GM12878 (cell line): ENCODE data around the gene SOX9. TPM values are rescaled to one million over a fixed set of nuclear protein-coding genes. Genes with fewer than 3 reads are reported as not detected.
A peak's percentile ranks its signal among the peaks of the same experiment; 100 is the strongest.

Source experiments
- ATAC-seq: fragments of 200-7000 bp; cut with Tn5 transposase; 3 replicates; pipeline ENCODE4 v1.9.1; 2020; ENCODE audit warnings: mild to moderate bottlenecking, moderate library complexity
- BruUV-seq: library from RNA; stranded (reverse); fragments of 400-500 nt; replicated peaks from 2 replicates; lab custom pipeline; 2021; lab: Mats Ljungman, UMichigan
- CTCF ChIA-PET: fragments of 300-600 bp; sonication (Branson Sonifier 250); formaldehyde crosslinking; extraction: SDS; loops from one replicate; lab custom pipeline; 2021; ENCODE audit warnings: inconsistent platforms; lab: Yijun Ruan, JAX
- POLR2A ChIA-PET: fragments of 350-600 bp; formaldehyde crosslinking; extraction: SDS; loops from one replicate; lab custom pipeline; 2021; ENCODE audit warnings: inconsistent platforms; lab: Charles Lee
- RAD21 ChIA-PET: fragments of 300-600 bp; sonication (Branson Sonifier 250); formaldehyde crosslinking; loops from one replicate; lab custom pipeline; 2023; ENCODE audit warnings: antibody characterized with exemption; ENCODE audit not compliant: unreplicated experiment; lab: Charles Lee
- SMC1A ChIA-PET: fragments of 300-600 bp; sonication (Branson Sonifier 250); formaldehyde crosslinking; loops from one replicate; lab custom pipeline; 2023; ENCODE audit not compliant: unreplicated experiment, uncharacterized antibody; lab: Charles Lee
- DNase-seq: peaks from one replicate; pipeline ENCODE4 v3.0.0-alpha.2; 2011; ENCODE audit warnings: low read depth, low spot score
- FAIRE-seq: peaks from 3 replicates; lab custom pipeline; 2011; peaks lifted over from hg19 to GRCh38; lab: Jason Lieb, UNC
- H2AFZ ChIP-seq: 2 replicates; pipeline ENCODE4 v1.6.0; 2011; ENCODE audit warnings: low read depth, low read length, control low read depth; ENCODE audit not compliant: control insufficient read depth
- H3K27ac ChIP-seq: 2 replicates; pipeline ENCODE4 v1.5.1; 2011; ENCODE audit warnings: control low read depth; ENCODE audit not compliant: control insufficient read depth, insufficient read depth
- H3K27me3 ChIP-seq, 2 experiments: replicated peaks in 1 of 2; 2 replicates each; pipeline versions ENCODE4 v1.6.0 to v1.6.1; 2011; ENCODE audit warnings: low read length in 1 of 2; ENCODE audit not compliant: control insufficient read depth in 2 of 2, insufficient read depth in 2 of 2
- H3K36me3 ChIP-seq, 2 experiments: 2 replicates each; pipeline ENCODE4 v1.5.1; 2011; ENCODE audit warnings: low read length in 1 of 2; ENCODE audit not compliant: control insufficient read depth in 2 of 2, insufficient read depth in 2 of 2
- H3K4me1 ChIP-seq: 2 replicates; pipeline ENCODE4 v1.6.1; 2011; ENCODE audit warnings: mild to moderate bottlenecking, low read length, moderate library complexity, mixed read lengths; ENCODE audit not compliant: control insufficient read depth, insufficient read depth
- H3K4me2 ChIP-seq: 2 replicates; pipeline ENCODE4 v1.6.0; 2011; ENCODE audit warnings: control low read depth; ENCODE audit not compliant: control insufficient read depth, insufficient read depth
- H3K4me3 ChIP-seq: fragments of 200-600 bp; sonication (generic); 2 replicates; pipeline ENCODE4 v1.5.1; 2016
- H3K79me2 ChIP-seq: 2 replicates; pipeline ENCODE4 v1.6.0; 2011; ENCODE audit warnings: low read length; ENCODE audit not compliant: control insufficient read depth, insufficient read depth
- H3K9ac ChIP-seq: 2 replicates; pipeline ENCODE4 v1.8.0; 2011; ENCODE audit warnings: low read length, control low read depth, mixed read lengths; ENCODE audit not compliant: control insufficient read depth, insufficient read depth
- H3K9me3 ChIP-seq: replicated peaks from 3 replicates; pipeline ENCODE4 v1.5.1; 2011; ENCODE audit warnings: mild to moderate bottlenecking, low read length; ENCODE audit not compliant: control insufficient read depth, insufficient read depth
- H4K20me1 ChIP-seq: 2 replicates; pipeline ENCODE4 v1.6.0; 2011; ENCODE audit not compliant: control insufficient read depth, insufficient read depth
- ESRRA ChIP-seq: IDR thresholded peaks from 2 replicates; pipeline ENCODE4 v1.6.1; 2012; ENCODE audit warnings: mild to moderate bottlenecking, low read length, improper control_type of control experiment
- IKZF2 ChIP-seq, 2 experiments: fragments of 450-650 bp; IDR thresholded peaks; 2 replicates each; pipeline ENCODE4 v1.6.1; 2017; ENCODE audit warnings: mild to moderate bottlenecking in 2 of 2, moderate library complexity in 2 of 2
- SMAD1 ChIP-seq: fragments of 450-650 bp; IDR thresholded peaks from 2 replicates; pipeline ENCODE4 v1.6.1; 2018; ENCODE audit warnings: mild to moderate bottlenecking, low read depth; ENCODE audit not compliant: partially characterized antibody
- SMAD5 ChIP-seq: IDR thresholded peaks from 2 replicates; pipeline ENCODE4 v1.6.1; 2016; ENCODE audit warnings: antibody characterized with exemption, low read depth
- TCF3 ChIP-seq: IDR thresholded peaks from 2 replicates; pipeline ENCODE4 v1.6.1; 2012; ENCODE audit warnings: low read depth, mild to moderate bottlenecking, low read length, borderline replicate concordance; ENCODE audit not compliant: insufficient read depth
- ZNF384 ChIP-seq: IDR thresholded peaks from 2 replicates; pipeline ENCODE4 v1.6.1; 2012; ENCODE audit warnings: low read depth, mild to moderate bottlenecking, low read length, improper control_type of control experiment, borderline replicate concordance
- WGBS: methylation state at CpG from one replicate; pipeline ENCODE4 v1.1.6; 2016; ENCODE audit warnings: low lambda C conversion rate; ENCODE audit not compliant: insufficient replicate concordance, insufficient coverage; ENCODE audit errors: missing lambda C conversion rate; 5-methylcytosine and 5-hydroxymethylcytosine counted together
- in situ Hi-C: fragments of 300-500 bp; cut with MboI; formaldehyde crosslinking; loops from 9 replicates; pipeline ENCODE4 v1.14.3; 2018; ENCODE audit warnings: mixed read lengths
- intact Hi-C: fragments of 100-400 bp; cut with micrococcal nuclease; formaldehyde crosslinking; loops from one replicate; pipeline ENCODE4 v1.14.2; 2022; ENCODE audit not compliant: unreplicated experiment
- polyA plus RNA-seq, 11 experiments: library from polyadenylated mRNA; depleted of rRNA in 4 of 11; unstranded in 6 of 11; stranded (reverse) in 5 of 11; fragments of >200 nt; fragmentation: Nextera tagmentation in 4 of 11; fragmentation: Illumina TruSeq in 1 of 11; extraction: Ambion mirVana in 4 of 11; extraction: Trizol in 1 of 11; gene quantifications; 1 replicate in 1 of 11; 2 replicates in 10 of 11; pipeline versions ENCODE4 v1.2.1 to v1.2.3, GENCODE V29; 2011 to 2016; ENCODE audit warnings: inconsistent platforms in 2 of 11, missing spikeins in 2 of 11, low read depth in 1 of 11
- total RNA-seq, 4 experiments: library from RNA; depleted of rRNA in 3 of 4; stranded (reverse); fragments of >200 nt in 3 of 4; fragmentation: Illumina TruSeq in 1 of 4; extraction: Trizol in 1 of 4; gene quantifications; 2 replicates each; pipeline versions ENCODE4 v1.2.1 to v1.2.3, GENCODE V29; 2013 to 2021

The SOX9 gene
- total and polyA plus RNA-seq, 10 of the 15 experiments (the other 5 are each of a cell fraction or from before 2014, with no cell fraction given) = 1.2 to 19.0 (median 5.5) TPM

- no TSS peak for BruUV-seq
- no peaks in the 10 kb centered on the region for H3K4me1 ChIP-seq
- DNase-seq (no peak), FAIRE-seq (no peak), ATAC-seq (no peak)
- no peaks in the 10 kb centered on the region; the same call in 2 of the 3 replicates for H3K9me3 ChIP-seq
- no peak overlapping the region for H3K9ac ChIP-seq
- SMC1A ChIA-PET = interaction anchor here (0.7 to 1.9 kb wide), 3 partner anchors 10 to 660 kb away, joined by 3 to 5 read pairs (median 5); no protein-coding TSS in a partner anchor
- in situ Hi-C loops (no loop called here), intact Hi-C loops (no loop called here)
- H3K4me2 ChIP-seq = peak overlapping the region; percentile 14; the same call in 1 of the 2 replicates
- RAD21 ChIA-PET = no interaction called here
- no peak overlapping the region; the same call in 1 of the 2 replicates for H2AFZ ChIP-seq
- no peak overlapping the region for H3K27ac ChIP-seq
- H4K20me1 ChIP-seq = no peaks in the 10 kb centered on the region
- H3K27me3 ChIP-seq = no peaks in the 10 kb centered on the region
- no peak for TF ChIP-seq ZNF384
- no peak for TF ChIP-seq SMAD1
- no peak for TF ChIP-seq IKZF2 (IDR thresholded peaks at IDR 0.05)
- no peak for TF ChIP-seq TCF3
- TF ChIP-seq SMAD5 = no peak
- no peak for TF ChIP-seq ESRRA
- POLR2A ChIA-PET = no interaction called here
- no peaks in the 10 kb centered on the region for H3K79me2 ChIP-seq
- 28% methylated on average over 7 of the region's 7 CpGs for WGBS
- CTCF ChIA-PET = interaction anchor here (0.9 to 1.0 kb wide), 2 partner anchors 15 to 57 kb away, joined by 3 read pairs; no protein-coding TSS in a partner anchor
- no peak overlapping the region for H3K4me3 ChIP-seq
- H3K36me3 ChIP-seq = no peaks in the 10 kb centered on the region
These were observed 14.0 kb downstream of the SOX9 start for GRCh38 chr17:72134608-72135394.
